Astrocyte (in vitro differentiated cells and primary cell): ENCODE results near the gene OR13J1. TPM values are rescaled to one million over a fixed set of nuclear protein-coding genes. Genes with fewer than 3 reads are reported as not detected.

Experiments
- DNase-seq: peaks from one replicate; pipeline ENCODE4 v3.0.0-alpha.2; 2010; ENCODE audit warnings: low read depth
- FAIRE-seq: peaks from 2 replicates; lab custom pipeline; 2011; peaks lifted over from hg19 to GRCh38; lab: Jason Lieb, UNC
- H2AFZ ChIP-seq: 2 replicates; pipeline ENCODE4 v1.6.0; 2012; ENCODE audit warnings: low read depth, low read length, inconsistent platforms
- H3K27ac ChIP-seq: 2 replicates; pipeline ENCODE4 v1.5.1; 2011; ENCODE audit warnings: low read depth, low read length, inconsistent platforms
- H3K27me3 ChIP-seq: 2 replicates; pipeline ENCODE4 v1.6.0; 2011; ENCODE audit warnings: low read length, inconsistent platforms; ENCODE audit not compliant: insufficient read depth
- H3K36me3 ChIP-seq: 2 replicates; pipeline ENCODE4 v1.5.1; 2011; ENCODE audit warnings: low read length, inconsistent platforms; ENCODE audit not compliant: insufficient read depth
- H3K4me1 ChIP-seq: 2 replicates; pipeline ENCODE4 v1.5.1; 2011; ENCODE audit warnings: low read length, inconsistent platforms; ENCODE audit not compliant: insufficient read depth
- H3K4me2 ChIP-seq: 2 replicates; pipeline ENCODE4 v1.6.0; 2012; ENCODE audit warnings: low read length, inconsistent platforms
- H3K4me3 ChIP-seq: 2 replicates; pipeline ENCODE4 v1.5.1; 2011; ENCODE audit warnings: low read depth, mild to moderate bottlenecking, low read length, inconsistent platforms; ENCODE audit not compliant: insufficient read depth
- H3K79me2 ChIP-seq: 2 replicates; pipeline ENCODE4 v1.6.0; 2012; ENCODE audit warnings: mild to moderate bottlenecking, low read length, inconsistent platforms; ENCODE audit not compliant: insufficient read depth
- H3K9ac ChIP-seq: 2 replicates; pipeline ENCODE4 v1.6.0; 2012; ENCODE audit warnings: mild to moderate bottlenecking, low read length, inconsistent platforms
- H3K9me3 ChIP-seq: 2 replicates; pipeline ENCODE4 v1.5.1; 2012; ENCODE audit warnings: low read depth, mild to moderate bottlenecking, low read length, inconsistent platforms; ENCODE audit not compliant: insufficient read depth
- H4K20me1 ChIP-seq: 2 replicates; pipeline ENCODE4 v1.6.0; 2012; ENCODE audit warnings: low read length, inconsistent platforms; ENCODE audit not compliant: insufficient read depth
- H3K27ac Mint-ChIP-seq: one replicate; pipeline ENCODE4 v1.8.0; 2021; ENCODE audit warnings: mild to moderate bottlenecking, mixed read lengths; ENCODE audit not compliant: unreplicated experiment
- H3K27me3 Mint-ChIP-seq: one replicate; pipeline ENCODE4 v1.8.0; 2021; ENCODE audit warnings: low read depth, mixed read lengths; ENCODE audit not compliant: unreplicated experiment
- H3K36me3 Mint-ChIP-seq: one replicate; pipeline ENCODE4 v1.8.0; 2021; ENCODE audit warnings: low read depth, mixed read lengths; ENCODE audit not compliant: unreplicated experiment
- H3K4me1 Mint-ChIP-seq: one replicate; pipeline ENCODE4 v1.8.0; 2021; ENCODE audit warnings: low read depth, mixed read lengths; ENCODE audit not compliant: unreplicated experiment
- H3K4me3 Mint-ChIP-seq: one replicate; pipeline ENCODE4 v1.8.0; 2021; ENCODE audit warnings: mild to moderate bottlenecking, moderate library complexity, mixed read lengths; ENCODE audit not compliant: unreplicated experiment
- H3K9me3 Mint-ChIP-seq: one replicate; pipeline ENCODE4 v1.8.0; 2021; ENCODE audit warnings: mild to moderate bottlenecking, mixed read lengths; ENCODE audit not compliant: unreplicated experiment
- EZH2 ChIP-seq: IDR thresholded peaks from 2 replicates; pipeline ENCODE4 v1.6.1; 2012; ENCODE audit warnings: mild to moderate bottlenecking, low read length, inconsistent platforms; ENCODE audit not compliant: insufficient read depth
- total RNA-seq: library from RNA; stranded (reverse); gene quantifications from 2 replicates; pipeline ENCODE4 v1.2.1, GENCODE V29; 2021
- TF ChIP-seq, protein P1 (sequence below): IDR thresholded peaks from 2 replicates; pipeline ENCODE4 v1.5.1; 2011; ENCODE audit warnings: low read depth, mild to moderate bottlenecking, inconsistent platforms, low read length, moderate library complexity; ENCODE audit not compliant: insufficient read depth

OR13J1 gene
- total RNA-seq, 1 donor from 2014 or later = not detected

DNA sequence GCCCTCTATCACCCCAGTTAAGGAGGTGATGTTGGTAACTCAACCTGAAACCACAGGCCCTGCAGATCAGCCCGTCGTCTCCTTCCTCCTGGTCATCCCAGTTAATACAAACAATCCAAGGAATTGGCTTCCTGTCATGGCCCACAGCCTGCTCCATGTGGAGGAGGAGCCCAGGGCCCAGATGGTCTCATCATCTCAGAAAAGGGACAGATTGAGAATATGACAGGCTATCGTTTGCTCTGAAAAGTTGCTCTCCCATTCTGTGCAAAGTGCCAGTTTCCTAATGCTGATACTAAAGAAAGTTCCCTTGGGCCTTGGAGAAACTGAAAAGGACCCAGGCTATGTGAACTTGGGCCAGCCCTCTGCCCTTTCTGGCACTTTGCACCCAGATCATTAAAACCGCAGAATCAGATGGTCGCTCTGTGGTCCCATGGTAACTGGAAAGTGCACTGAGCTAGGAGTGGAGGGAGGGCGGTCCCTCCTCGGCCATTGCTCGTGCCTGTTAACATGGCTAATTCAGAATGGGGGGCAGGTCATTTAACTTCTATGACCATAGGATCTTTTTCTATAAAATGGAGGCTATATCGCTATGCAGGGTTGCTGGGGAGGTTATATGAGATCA lies 38.4 kb upstream of the OR13J1 start:
- peak overlapping the region; percentile 80 for H3K4me2 ChIP-seq
- Mint-ChIP-seq H3K36me3 (no peaks in the 10 kb centered on the region), H3K27me3 (no peaks in the 10 kb centered on the region), H3K4me1 (peaks cover 53% of the 10 kb centered on the region), H3K9me3 (no peaks in the 10 kb centered on the region), H3K4me3 (peak overlapping the region; percentile 14), H3K27ac (peak overlapping the region; percentile 96)
- H4K20me1 ChIP-seq = no peaks in the 10 kb centered on the region
- FAIRE-seq = no peak
- TF ChIP-seq, protein P1, sequence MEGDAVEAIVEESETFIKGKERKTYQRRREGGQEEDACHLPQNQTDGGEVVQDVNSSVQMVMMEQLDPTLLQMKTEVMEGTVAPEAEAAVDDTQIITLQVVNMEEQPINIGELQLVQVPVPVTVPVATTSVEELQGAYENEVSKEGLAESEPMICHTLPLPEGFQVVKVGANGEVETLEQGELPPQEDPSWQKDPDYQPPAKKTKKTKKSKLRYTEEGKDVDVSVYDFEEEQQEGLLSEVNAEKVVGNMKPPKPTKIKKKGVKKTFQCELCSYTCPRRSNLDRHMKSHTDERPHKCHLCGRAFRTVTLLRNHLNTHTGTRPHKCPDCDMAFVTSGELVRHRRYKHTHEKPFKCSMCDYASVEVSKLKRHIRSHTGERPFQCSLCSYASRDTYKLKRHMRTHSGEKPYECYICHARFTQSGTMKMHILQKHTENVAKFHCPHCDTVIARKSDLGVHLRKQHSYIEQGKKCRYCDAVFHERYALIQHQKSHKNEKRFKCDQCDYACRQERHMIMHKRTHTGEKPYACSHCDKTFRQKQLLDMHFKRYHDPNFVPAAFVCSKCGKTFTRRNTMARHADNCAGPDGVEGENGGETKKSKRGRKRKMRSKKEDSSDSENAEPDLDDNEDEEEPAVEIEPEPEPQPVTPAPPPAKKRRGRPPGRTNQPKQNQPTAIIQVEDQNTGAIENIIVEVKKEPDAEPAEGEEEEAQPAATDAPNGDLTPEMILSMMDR = no peak
- no peak for TF ChIP-seq EZH2
- no peaks in the 10 kb centered on the region for H3K27me3 ChIP-seq
- no peaks in the 10 kb centered on the region for H3K9me3 ChIP-seq
- no peaks in the 10 kb centered on the region for H3K36me3 ChIP-seq
- peak overlapping the region; percentile 57 for H2AFZ ChIP-seq
- peak overlapping the region; percentile 79 for H3K9ac ChIP-seq
- peak overlapping the region; percentile 37 for H3K4me3 ChIP-seq
- no peaks in the 10 kb centered on the region for H3K79me2 ChIP-seq
- H3K4me1 ChIP-seq = peaks cover 46% of the 10 kb centered on the region
- H3K27ac ChIP-seq = peak overlapping the region; percentile 91
- no peak for DNase-seq

DNA sequence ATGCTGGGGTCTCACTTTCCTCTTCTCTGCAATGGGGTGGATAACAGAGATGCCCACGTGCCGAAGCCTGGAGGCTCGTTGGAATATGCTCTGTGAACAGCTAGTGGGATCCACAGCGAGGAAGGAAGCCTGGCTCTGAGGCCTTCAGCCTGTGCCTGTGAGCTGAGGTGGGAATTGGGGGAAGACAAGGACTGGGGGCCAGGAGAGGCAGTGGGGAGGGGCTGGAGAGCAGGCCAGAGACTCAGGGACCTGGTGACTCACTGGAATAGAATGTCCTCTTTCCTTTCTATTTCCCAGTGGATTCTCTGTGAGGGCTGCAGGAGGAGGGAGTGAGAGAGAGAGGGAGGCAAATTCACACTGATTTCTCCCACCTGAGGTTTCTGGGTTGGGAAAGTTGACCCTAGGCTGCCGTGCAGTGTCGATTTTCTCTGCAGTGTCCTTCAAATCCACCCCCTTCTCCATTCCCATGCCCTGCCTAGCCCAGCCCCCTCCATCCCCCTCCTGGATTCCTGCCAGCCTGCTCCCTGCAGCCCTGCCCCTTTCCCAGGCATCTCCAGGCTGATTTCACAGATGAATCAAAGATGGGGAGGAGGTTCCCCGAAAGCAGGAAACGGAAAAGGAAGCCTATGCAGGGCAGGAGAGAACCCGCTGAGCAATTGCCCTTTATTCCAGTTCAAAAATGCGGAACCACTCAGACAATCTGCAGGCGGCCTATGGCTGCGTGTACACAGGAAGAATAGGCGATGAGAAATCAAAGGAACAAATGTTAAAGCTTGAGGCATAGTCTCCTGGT lies 37.7 kb upstream of the OR13J1 start:
- Mint-ChIP-seq H3K9me3 (no peaks in the 10 kb centered on the region), H3K27ac (peak overlapping the region; percentile 96), H3K4me3 (peak overlapping the region; percentile 34), H3K4me1 (peaks cover 53% of the 10 kb centered on the region), H3K27me3 (no peaks in the 10 kb centered on the region), H3K36me3 (no peaks in the 10 kb centered on the region)
- Histone ChIP-seq H3K9ac (peak overlapping the region; percentile 79), H3K4me2 (peak overlapping the region; percentile 80), H3K4me1 (peaks cover 46% of the 10 kb centered on the region), H2AFZ (peak overlapping the region; percentile 57), H3K79me2 (no peaks in the 10 kb centered on the region), H3K9me3 (no peaks in the 10 kb centered on the region), H4K20me1 (no peaks in the 10 kb centered on the region), H3K4me3 (peak overlapping the region; percentile 37), H3K27ac (peak overlapping the region; percentile 91), H3K36me3 (no peaks in the 10 kb centered on the region), H3K27me3 (no peaks in the 10 kb centered on the region)
- DNase-seq = peak; percentile 90
- FAIRE-seq = peak; percentile 92
- TF ChIP-seq, protein P1 = no peak
- no peak for TF ChIP-seq EZH2
